ENCODE data around the gene PI4KA.

DNA sequence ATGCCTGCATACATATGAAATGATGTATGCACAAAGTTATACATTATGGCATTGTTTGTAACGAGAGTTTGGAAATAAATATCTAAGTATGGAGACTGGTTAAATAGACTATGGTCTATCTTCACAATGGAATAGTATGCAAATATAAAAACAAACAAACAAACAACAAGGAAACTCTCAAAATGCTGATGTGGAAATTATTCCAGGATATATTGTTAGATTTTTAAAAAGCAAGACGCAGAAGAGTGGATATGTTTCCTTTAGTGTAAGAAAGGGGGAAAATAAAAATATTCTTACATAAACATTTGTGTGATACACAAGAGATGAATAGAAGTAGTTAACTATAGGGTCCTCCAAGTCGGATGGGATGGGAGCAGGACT is 47.8 kb upstream of the PI4KA start:
- TF ChIP-seq, protein P1, sequence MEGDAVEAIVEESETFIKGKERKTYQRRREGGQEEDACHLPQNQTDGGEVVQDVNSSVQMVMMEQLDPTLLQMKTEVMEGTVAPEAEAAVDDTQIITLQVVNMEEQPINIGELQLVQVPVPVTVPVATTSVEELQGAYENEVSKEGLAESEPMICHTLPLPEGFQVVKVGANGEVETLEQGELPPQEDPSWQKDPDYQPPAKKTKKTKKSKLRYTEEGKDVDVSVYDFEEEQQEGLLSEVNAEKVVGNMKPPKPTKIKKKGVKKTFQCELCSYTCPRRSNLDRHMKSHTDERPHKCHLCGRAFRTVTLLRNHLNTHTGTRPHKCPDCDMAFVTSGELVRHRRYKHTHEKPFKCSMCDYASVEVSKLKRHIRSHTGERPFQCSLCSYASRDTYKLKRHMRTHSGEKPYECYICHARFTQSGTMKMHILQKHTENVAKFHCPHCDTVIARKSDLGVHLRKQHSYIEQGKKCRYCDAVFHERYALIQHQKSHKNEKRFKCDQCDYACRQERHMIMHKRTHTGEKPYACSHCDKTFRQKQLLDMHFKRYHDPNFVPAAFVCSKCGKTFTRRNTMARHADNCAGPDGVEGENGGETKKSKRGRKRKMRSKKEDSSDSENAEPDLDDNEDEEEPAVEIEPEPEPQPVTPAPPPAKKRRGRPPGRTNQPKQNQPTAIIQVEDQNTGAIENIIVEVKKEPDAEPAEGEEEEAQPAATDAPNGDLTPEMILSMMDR (IDR thresholded peaks at IDR 0.05 in 8 of 11, conservative IDR thresholded peaks at IDR 0.05 in 3 of 11), result no peak
- TF ChIP-seq POLR2A (IDR thresholded peaks at IDR 0.05), result no peak

All from spleen (tissue), 7 donors.